ENCODE measurements around the gene PTX3.

The PTX3 gene

GRCh38 chr3:157423337-157423736 lies 13.3 kb upstream of the PTX3 start:
- DNase-seq (ENCODE audit: low read depth in 2 of 2) = no peak

- DNase-seq (ENCODE audit: low read depth in 2 of 2) = no peak
Observed at GRCh38 chr3:157427901-157428300, 8.7 kb upstream of the PTX3 start.

GRCh38 chr3:157428853-157429252 lies 7.8 kb upstream of the PTX3 start:
- DNase-seq (ENCODE audit: low read depth in 2 of 2) = no peak

- no peak for DNase-seq (ENCODE audit: low read depth in 2 of 2)
Observed at GRCh38 chr3:157429708-157430107, 6.9 kb upstream of the PTX3 start.

GRCh38 chr3:157438194-157438730 lies 1.6 kb downstream of the PTX3 start:
- no peak for DNase-seq (ENCODE audit: low read depth in 2 of 2)

- no peak for DNase-seq (ENCODE audit: low read depth in 2 of 2)
Observed at GRCh38 chr3:157441102-157441624, 4.5 kb downstream of the PTX3 start.

- DNase-seq (ENCODE audit: low read depth in 2 of 2) = no peak
Observed at GRCh38 chr3:157442729-157443128, 6.1 kb downstream of the PTX3 start.

- no peak for DNase-seq (ENCODE audit: low read depth in 2 of 2)
Observed at GRCh38 chr3:157443905-157444796, 7.5 kb downstream of the PTX3 start.

- no peak for DNase-seq (ENCODE audit: low read depth in 2 of 2)
Observed at GRCh38 chr3:157444797-157445184, 8.1 kb downstream of the PTX3 start.

- no peak for DNase-seq (ENCODE audit: low read depth in 2 of 2)
Observed at GRCh38 chr3:157445857-157446256, 9.2 kb downstream of the PTX3 start.

GRCh38 chr3:157447026-157447694 lies 10.5 kb downstream of the PTX3 start:
- no peak for DNase-seq (ENCODE audit: low read depth in 2 of 2)

GRCh38 chr3:157452097-157452496 lies 15.4 kb downstream of the PTX3 start:
- DNase-seq (ENCODE audit: low read depth in 2 of 2) = no peak

GRCh38 chr3:157453824-157454223 lies 17.2 kb downstream of the PTX3 start:
- DNase-seq (ENCODE audit: low read depth in 2 of 2) = no peak

- DNase-seq (ENCODE audit: low read depth in 2 of 2) = no peak
Observed at GRCh38 chr3:157459706-157460105, 23.1 kb downstream of the PTX3 start.

GRCh38 chr3:157460253-157460652 lies 23.6 kb downstream of the PTX3 start:
- DNase-seq (ENCODE audit: low read depth in 2 of 2) = no peak

- DNase-seq (ENCODE audit: low read depth in 2 of 2) = no peak
Observed at GRCh38 chr3:157463816-157464215, 27.2 kb downstream of the PTX3 start.

GRCh38 chr3:157464321-157464720 lies 27.7 kb downstream of the PTX3 start:
- no peak for DNase-seq (ENCODE audit: low read depth in 2 of 2)

- no peak for DNase-seq (ENCODE audit: low read depth in 2 of 2)
Observed at GRCh38 chr3:157465741-157466140, 29.1 kb downstream of the PTX3 start.

GRCh38 chr3:157467200-157467599 lies 30.6 kb downstream of the PTX3 start:
- DNase-seq (ENCODE audit: low read depth in 2 of 2) = no peak

GRCh38 chr3:157469561-157470294 lies 33.1 kb downstream of the PTX3 start:
- DNase-seq (ENCODE audit: low read depth in 2 of 2) = no peak

GRCh38 chr3:157471064-157471463 lies 34.4 kb downstream of the PTX3 start:
- no peak for DNase-seq (ENCODE audit: low read depth in 2 of 2)

GRCh38 chr3:157472648-157473047 lies 36.0 kb downstream of the PTX3 start:
- DNase-seq (ENCODE audit: low read depth in 2 of 2) = no peak

All from stimulated activated CD4-positive, alpha-beta T cell treated with anti-CD3 and anti-CD28 coated beads, Interleukin-4, amount 100 ng/mL, for 48 hours (primary cell).